ENCODE data around the gene NAXE. TPM values are rescaled to one million over a fixed set of nuclear protein-coding genes. Genes with fewer than 3 reads are reported as not detected.
"Not testable (repeated sequence)": the region's sequence is repeated elsewhere in the genome, so short reads cannot be mapped to it uniquely, and the experiment has no call there.

Gene NAXE
- total RNA-seq, 1 donor from 2014 or later: 126 TPM

DNA sequence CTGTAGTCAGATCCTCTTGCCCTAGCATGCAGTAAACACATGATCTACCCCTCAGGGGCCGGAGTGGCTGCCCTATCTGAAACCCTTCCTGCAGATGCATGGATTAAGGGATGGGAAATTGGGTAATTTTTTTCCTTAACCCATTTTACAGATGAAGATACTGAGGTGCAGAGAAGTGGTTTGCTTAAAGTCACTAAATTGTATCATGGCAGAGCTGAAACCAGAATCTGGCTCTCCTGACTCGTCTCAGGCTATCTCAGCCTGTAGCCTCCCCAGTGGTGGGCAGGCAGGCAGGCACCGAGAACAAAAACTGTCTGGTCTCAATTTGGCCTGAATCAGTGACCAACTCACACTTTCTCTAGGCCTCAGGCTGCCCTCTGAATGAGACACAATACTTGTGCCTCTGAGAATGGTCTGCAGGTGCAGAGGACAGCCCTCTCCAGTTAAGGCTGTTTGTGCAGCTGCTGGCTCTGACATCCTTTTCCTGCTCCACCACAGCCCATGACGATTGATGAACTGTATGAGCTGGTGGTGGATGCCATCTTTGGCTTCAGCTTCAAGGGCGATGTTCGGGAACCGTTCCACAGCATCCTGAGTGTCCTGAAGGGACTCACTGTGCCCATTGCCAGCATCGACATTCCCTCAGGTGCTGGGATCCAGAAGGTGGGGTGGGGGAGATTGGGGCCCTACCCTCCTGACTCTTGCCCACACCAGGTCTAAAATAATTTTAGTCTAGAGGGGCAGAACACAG is 1.5 kb downstream of the NAXE start:
- DNase-seq (ENCODE audit: low read depth, low spot score): peak; percentile 47

DNA sequence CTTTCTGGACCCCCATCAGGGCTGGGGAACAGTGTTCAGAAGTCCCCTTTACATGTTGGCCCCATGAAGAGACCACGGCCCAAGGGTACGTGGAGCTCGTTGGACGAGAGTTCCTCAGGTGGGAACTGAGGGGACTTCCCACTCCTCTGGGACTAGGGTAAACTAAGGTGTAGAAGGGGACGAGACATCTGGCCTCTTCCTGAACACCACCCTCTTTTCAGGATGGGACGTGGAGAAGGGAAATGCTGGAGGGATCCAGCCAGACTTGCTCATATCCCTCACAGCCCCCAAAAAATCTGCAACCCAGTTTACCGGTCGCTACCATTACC is 2.0 kb downstream of the NAXE start:
- no peak for DNase-seq (ENCODE audit: low read depth, low spot score)

DNA sequence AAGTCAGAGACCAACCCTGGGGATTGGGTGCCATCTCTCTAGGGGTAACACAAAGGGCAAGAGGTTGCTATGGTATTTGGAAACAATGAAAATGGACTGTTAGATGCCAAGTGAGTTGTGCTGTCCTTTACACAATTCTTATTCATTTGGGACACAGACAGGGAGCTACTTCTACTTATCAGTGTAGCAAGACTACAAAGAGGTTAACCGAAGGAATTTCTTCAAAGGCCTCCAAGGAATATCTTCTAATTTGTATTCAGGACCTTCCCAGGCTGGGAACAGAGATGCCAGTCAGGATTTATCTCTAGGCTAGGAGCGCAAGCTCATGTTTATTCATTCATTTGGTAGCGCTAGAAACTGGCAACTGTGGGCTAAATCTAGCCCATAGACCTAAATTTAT is 2.6 kb downstream of the NAXE start:
- DNase-seq (ENCODE audit: low read depth, low spot score): no peak

DNA sequence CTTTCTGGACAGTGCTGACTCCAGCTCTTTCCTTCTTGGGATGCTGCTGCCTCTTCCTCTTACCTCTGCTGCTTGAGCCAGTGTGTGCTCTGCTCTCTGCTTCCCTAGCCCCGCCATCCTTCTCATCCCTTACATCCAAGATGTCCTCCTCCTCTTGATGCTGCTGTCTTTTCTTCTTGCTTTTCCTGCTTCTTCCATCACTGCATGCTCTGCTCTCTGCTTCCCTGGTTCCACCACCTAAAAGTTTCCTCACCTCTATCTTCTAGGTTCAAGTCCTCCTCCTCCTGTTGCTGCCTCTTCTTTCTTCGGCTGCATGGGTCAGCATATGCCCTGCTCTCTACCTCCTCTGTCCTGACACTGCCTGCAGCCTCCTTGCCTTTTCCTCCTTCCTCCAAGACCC is 3.4 kb downstream of the NAXE start:
- no peak for DNase-seq (ENCODE audit: low read depth, low spot score)

DNA sequence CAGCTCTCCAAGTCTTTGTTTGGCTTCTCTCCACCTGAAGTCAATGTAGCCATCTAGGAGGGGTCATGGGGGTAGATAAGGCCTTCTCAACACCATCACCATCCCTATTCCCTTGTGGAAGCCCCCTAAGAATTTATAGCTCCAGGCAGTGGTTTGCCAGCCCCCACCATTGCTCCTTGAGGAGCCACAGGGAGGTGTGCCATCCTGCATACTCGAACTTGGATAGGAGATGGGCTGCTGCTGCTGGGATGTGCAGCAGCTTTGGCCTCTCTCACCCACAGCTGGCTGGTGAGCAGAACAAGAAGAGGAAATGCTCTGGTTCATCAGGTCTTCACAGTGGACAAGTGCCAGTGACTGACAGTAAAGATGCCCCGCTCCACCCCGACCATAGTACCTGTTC is 4.8 kb downstream of the NAXE start:
- no peak for DNase-seq (ENCODE audit: low read depth, low spot score)

DNA sequence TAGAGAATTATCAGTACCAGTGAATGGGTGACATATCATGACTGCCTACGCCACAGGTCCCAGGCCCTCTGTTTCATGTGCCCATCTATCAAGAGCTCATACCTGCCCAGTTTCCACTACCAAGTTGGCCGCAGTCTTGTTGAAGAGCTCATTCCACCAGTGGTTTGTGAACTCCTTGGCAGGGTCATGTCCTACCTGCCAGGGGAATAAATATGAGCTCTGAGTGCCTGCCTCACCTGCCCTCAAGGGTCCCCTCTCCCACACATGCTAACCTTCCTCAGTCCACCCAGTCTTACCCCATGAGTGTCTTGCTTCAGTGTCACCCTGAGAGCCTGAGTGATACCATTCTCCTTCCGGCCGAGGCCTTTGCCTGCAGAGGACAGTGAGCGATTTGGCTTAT is 6.5 kb downstream of the NAXE start:
- DNase-seq (ENCODE audit: low read depth, low spot score): no peak

DNA sequence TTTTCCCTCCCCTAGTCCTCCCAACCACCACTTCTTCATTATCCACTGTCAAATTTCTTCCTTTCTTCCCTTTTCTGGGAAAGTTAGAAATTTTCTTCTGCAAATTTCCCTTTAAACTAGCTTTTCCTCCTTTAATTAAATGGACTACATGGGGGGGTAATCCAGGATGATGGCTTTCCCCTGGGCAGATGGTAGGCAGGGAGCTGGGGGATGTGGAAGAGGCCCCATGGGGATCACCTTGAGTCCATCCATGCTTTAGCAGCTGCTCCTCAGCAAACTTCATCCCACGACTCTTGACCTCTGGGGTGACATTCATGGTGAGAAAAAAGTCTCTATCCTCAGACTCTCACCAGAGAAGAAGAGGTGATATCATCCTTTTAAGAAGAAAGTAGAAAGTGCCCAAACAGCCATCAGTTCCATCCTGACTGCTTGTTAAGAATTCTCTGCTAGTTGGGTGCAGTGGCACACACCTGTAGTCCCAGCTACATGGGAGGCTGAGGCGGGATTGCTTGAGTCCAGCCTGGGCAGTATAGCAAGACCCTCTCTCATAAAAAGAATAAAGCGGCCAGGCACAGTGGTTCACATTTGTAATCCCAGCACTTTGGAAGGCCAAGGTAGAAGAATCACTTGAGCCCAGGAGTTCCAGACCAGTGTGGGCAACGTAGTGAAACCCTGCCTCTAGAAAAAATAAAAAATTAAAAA is 7.3 kb downstream of the NAXE start:
- DNase-seq (ENCODE audit: low read depth, low spot score): no peak

DNA sequence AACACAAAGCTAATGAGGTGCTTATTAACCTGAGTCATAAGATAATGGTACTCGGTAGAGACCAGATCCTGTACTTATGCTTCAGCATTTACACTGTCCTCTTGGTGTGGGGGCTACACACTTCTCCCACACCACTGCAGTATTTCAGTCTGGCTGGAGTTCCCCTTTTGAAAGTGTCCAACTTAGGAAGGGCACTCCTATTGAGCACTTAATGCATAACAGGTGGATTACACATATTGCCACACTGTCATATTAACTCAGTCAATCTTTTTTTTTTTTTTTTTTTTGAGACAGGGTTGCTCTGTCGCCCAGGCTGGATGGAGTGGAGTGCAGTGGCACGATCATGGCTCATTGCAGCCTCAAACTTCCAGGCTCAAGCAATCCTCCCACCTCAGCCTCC is 8.2 kb downstream of the NAXE start:
- DNase-seq (ENCODE audit: low read depth, low spot score): no peak

DNA sequence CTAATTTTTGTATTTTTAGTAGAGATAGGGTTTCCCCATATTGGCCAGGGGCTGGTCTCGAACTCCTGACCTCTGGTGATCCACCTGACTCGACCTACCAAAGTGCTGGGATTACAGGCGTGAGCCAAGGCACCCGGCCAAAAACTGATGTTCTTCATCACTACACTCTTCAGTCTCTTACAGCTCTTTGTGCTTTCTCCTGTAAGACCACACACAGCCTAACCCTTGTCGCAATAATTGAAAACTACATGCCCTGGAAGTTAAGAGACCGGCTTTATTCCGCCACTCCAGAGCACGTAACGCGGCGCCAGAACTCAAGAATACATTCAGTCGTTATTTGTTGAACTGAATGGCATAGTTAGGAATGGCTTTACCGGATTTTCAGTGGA is 9.2 kb downstream of the NAXE start:
- no peak for DNase-seq (ENCODE audit: low read depth, low spot score)

DNA sequence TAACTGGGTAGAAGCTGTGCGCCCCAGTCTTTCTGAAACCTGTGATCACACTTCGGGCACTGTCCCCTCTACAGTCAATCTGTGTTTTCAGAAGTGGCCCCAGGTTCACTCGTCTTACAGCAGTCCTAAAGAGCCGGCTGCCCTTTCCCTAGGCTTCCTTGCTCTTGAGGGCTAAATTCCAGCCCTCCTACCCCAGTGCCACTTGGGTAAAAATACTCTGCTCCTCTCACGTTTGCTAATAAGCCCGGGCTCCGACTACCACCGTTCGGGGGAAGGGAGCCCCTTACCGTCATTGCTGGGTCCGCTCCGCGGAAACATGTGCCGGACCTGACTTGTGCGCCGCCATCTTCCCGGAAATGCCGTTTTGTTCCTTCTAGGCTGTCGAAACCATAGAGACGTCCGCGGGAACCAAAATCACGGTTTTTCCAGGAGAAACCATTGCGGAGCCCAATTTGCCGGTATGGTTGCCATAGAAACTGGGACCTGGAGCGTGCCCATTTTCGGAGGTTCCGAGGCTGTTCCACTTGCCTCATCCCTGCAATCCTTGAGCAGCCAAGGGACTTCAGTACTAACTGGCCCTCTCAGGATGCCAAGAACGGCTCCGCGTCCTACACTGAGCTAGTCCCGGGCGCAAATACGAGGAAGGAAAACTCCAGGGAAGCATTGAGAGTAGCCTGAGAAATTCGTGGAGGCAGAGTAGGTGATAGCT is 9.7 kb downstream of the NAXE start, which contains the start of gene GPATCH4:
Gene GPATCH4 (minus strand): TSS at position 358 of the 709 bp plus-strand sequence.
- peak; percentile 62 for DNase-seq (ENCODE audit: low read depth, low spot score)

DNA sequence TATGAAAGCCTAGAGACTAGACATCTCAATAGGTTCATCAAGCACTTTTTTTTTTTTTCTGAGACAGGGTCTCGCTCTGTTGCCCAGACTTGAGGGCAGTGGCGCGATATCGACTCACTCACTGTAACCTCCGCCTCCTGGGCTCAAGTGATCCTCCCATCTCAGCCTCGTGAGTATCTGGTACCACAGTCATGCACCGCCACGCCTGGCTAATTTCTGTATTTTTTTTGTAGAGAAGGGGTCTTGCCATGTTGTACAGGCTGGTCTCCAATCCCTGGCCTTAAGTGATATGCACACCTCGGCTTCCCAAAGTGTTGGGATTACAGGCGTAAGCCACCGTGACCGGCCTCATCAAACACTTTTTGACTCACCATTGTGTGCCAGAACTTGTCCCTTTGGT is 10.3 kb downstream of the NAXE start:
- DNase-seq (ENCODE audit: low read depth, low spot score): no peak

DNA sequence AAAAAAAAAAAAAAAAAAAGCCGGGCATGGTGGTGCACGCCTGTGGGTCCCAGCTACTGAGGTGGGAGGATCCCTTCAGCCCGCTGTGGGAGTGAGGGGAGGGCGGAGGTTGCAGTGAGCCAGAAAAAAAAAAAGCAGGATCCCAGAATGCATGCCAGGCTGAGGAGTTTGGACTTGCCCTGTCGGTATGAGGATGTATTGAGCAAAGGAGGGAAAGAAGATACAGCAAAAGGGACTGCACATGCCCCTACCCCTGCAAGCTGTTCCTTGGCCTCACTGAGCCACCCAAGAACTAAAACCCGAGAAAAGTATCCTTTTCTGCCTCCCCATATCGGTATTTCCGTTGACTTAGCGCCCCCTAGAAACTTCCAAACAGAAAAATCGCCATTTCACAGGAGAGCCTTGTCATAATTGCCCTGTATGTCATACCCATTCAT is 11.0 kb downstream of the NAXE start:
- DNase-seq (ENCODE audit: low read depth, low spot score): no peak

DNA sequence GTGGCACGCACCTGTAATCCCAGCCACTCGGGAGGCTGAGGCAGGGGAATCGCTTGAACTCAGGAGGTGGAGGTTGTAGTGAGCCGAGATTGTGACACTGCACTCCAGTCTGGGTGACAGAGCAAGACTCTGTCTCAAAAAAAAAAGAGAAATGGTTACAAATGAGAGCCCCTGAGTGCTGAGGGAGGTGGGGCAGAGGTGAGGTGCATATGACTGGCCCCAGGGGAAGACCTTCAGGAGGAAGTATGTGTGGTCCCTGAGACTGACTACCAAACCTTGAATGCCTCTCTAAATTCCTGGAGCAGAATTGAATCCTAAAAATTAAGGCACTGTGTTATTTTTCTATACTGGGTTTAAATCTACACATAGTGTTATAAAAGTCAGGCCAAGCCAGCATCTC is 15.8 kb downstream of the NAXE start:
- DNase-seq (ENCODE audit: low read depth, low spot score): not testable (repeated sequence)

DNA sequence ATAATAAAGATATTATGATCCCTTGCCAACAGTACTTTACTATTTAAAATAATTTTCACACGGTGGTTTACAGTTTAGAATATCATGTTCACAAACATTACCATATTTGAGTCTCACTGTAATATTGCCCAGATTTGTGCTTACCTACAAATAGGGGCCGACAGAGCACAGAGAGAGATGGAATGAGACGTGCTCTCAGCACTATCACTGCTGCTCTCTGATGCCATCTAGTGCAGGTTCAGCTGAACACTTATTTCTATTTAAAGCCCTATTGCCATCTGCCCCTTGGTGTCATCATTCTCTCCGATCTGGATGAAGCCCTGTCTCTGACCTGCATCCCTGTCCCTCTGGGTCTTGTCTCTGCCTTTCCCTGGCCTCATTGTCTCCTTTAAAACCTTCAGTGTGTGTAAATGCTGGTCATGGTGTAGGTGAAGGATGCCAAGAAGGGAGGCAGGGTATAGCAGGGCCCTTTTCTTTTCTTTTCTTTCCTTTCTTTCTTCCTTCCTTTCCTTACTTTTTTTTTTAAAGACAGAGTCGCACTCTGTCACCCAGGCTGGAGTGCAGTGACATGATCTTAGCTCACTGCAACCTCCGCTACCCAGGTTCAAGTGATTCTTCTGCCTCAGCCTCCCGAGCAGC is 16.6 kb downstream of the NAXE start:
- peak; percentile 37 for DNase-seq (ENCODE audit: low read depth, low spot score)

DNA sequence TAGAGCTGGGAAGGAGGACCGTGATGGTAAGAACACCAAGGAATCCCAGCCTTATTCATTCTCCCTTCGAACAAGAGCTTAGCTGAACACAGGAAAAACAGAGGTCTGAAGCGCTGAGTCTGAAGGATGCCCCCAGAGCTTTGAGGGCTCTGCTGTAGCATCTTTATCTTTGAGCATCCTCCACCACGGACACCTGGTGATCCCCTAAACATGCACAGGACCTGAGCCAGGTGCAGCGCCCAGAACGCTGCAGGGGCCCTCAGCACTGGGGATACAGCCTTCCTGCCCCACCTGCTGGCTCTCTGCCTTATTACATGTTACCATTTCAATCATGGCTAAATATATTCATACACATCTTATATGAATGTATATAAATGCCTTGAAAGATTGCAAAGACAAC is 17.4 kb downstream of the NAXE start:
- no peak for DNase-seq (ENCODE audit: low read depth, low spot score)

DNA sequence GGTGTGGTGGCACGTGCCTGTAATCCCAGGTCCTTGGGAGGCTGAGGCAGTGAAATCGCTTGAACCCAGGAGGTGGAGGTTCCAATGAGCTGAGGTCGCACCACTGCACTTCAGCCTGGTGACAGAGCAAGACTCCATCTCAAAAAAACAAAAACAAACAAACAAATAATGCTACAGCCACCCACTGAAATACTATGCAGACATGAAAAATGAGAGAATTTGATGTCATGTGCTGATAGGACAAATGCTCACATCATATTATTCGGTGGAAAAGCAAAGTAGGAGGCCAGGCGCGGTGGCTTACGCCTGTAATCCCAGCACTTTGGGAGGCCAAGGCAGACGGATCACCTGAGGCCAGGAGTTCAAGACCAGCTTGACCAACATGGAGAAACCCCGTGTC is 18.5 kb downstream of the NAXE start:
- not testable (repeated sequence) for DNase-seq (ENCODE audit: low read depth, low spot score)

DNA sequence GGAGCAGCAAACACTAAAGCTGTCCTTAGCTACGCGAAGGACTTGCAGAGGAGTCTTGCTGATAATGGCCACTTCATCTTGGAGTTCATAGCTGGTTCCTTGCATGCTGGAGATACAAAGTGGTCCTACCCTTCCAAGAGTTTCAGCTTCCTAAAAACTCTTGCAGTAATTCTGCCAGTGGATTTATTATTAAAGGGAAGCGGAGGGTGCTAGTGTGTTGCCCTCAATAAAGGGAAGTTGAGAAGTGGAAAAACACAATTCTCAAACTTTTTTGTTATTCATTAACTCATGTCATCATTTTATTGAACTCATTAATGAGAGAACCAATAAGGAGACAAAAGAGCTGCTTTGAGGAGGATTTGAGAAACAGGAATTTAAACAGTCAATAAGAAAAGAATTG is 21.1 kb downstream of the NAXE start:
- DNase-seq (ENCODE audit: low read depth, low spot score): no peak

DNA sequence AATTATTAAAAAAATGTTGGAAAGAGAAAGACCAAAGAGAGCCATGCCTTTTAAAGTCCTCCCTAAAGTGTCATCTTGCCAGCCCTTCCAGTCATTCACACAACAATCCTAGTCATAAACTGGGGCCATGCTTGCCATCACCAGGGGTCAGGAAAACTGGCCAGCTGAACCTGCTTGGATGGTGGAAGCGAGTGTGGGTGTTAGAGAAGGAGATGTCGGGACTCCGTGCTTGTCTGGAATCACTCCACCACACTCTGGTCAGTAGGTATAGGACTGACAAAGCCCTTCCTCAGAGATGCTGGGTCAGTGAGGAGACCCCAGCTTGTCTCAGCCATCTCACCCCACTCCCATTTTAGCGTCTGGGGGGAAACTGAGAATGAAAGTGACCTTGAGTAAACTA is 24.4 kb downstream of the NAXE start:
- DNase-seq (ENCODE audit: low read depth, low spot score): no peak

DNA sequence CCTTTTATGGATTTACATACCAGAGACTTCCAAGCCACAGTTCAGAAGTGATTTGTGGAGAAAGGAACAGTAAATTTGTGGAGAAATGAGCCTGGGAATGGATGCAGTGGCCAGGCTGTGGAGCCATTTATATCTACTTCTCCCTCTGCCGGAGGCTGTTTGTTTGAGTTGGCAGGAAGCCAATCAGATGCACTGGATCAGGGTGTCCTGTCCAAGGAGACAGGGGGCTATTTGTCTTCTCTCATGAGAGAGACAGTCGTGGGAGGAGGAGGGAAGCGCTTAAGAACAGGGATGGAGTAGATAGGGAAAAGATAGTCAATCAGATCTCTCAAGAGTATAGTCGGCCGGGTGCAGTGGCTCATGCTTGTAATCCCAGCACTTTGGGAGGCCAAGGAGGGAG is 24.9 kb downstream of the NAXE start:
- DNase-seq (ENCODE audit: low read depth, low spot score): no peak

DNA sequence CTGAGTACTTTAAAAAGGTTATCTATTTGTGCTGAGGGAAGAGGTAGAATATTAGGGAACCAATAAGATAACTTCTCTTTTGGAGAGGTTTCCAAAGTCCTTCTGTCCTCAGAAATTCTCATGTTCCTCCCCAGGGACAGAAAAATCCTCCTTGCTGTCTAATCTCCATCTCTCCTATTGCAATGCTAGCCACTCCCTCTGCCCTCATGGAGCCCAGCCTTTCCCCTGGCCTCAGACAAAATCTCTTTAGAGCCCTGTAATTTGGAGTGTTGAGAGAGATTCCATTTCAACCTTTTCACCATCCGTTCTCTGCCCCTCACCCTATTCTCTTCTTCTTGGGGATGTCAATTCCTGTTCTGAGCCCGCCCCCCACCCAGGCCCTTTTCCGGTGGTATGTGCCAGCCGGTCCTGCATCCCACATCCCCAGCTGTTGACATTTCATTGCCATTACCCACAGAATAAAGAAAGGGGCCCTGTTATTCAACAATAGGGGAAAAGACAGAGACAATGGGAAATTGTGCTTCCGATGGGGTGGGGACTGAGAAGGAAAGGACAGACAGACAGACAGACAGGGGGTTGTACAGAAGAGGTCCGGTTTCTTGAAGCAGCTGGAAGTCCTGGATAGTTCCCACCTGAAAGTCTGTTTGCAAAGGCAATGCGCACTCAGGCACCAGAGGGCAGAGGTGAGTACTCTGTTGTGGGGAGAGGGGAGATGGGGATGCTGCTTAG is 27.4 kb downstream of the NAXE start, which contains the start of gene HAPLN2:
Gene HAPLN2 (plus strand): TSS at position 563 of the 729 bp plus-strand sequence. CDS start 4,076 bp downstream, outside the sequence.
- no peak for DNase-seq (ENCODE audit: low read depth, low spot score)

DNA sequence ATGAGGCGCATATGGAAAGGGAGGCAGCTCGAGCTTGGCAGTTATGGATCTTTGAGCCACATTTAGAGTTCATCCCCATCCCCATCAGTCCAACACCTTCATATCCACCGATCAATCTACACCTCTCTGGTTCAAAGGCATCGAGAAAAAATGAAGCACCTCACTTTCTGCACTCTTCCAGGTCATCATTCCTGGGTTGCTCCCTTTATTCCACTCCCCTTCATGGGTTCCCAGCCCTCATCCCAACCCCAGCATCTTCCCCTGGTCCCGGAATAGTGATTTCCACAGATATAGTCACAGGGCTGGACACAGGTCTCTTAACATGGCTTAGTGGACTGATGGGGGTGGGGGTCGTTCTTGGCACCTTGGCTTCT is 28.0 kb downstream of the NAXE start:
- no peak for DNase-seq (ENCODE audit: low read depth, low spot score)
